ENCODE results near the gene CR2.
"Not testable (repeated sequence)": the region's sequence is repeated elsewhere in the genome, so short reads cannot be mapped to it uniquely, and the experiment has no call there.

Gene CR2

GRCh38 chr1:207444514-207445217 is 9.5 kb upstream of the CR2 start:
- no peak for DNase-seq (ENCODE audit: low read depth)

- DNase-seq (ENCODE audit: low read depth), result no peak
These were observed 450 bp upstream of the CR2 start for GRCh38 chr1:207453710-207454045.

GRCh38 chr1:207455183-207455754 is 1.1 kb downstream of the CR2 start:
- DNase-seq (ENCODE audit: low read depth), result no peak

GRCh38 chr1:207458414-207458813 is 4.3 kb downstream of the CR2 start:
- DNase-seq (ENCODE audit: low read depth), result no peak

GRCh38 chr1:207459008-207459407 is 4.9 kb downstream of the CR2 start:
- DNase-seq (ENCODE audit: low read depth), result no peak

- no peak for DNase-seq (ENCODE audit: low read depth)
These were observed 7.5 kb downstream of the CR2 start for GRCh38 chr1:207461649-207462048.

GRCh38 chr1:207462535-207462934 is 8.4 kb downstream of the CR2 start:
- DNase-seq (ENCODE audit: low read depth), result no peak

- no peak for DNase-seq (ENCODE audit: low read depth)
These were observed 8.9 kb downstream of the CR2 start for GRCh38 chr1:207463021-207463420.

- DNase-seq (ENCODE audit: low read depth), result no peak
These were observed 9.4 kb downstream of the CR2 start for GRCh38 chr1:207463571-207463970.

- no peak for DNase-seq (ENCODE audit: low read depth)
These were observed 16.8 kb downstream of the CR2 start for GRCh38 chr1:207470927-207471326.

GRCh38 chr1:207474210-207474609 is 20.1 kb downstream of the CR2 start:
- DNase-seq (ENCODE audit: low read depth), result no peak

GRCh38 chr1:207486198-207486597 is 32.1 kb downstream of the CR2 start:
- no peak for DNase-seq (ENCODE audit: low read depth)

GRCh38 chr1:207487636-207488035 is 33.5 kb downstream of the CR2 start:
- no peak for DNase-seq (ENCODE audit: low read depth)

- DNase-seq (ENCODE audit: low read depth), result no peak
These were observed 39.1 kb downstream of the CR2 start for GRCh38 chr1:207493212-207493611.

- DNase-seq (ENCODE audit: low read depth), result no peak
These were observed 40.0 kb downstream of the CR2 start for GRCh38 chr1:207494171-207494570.

- not testable (repeated sequence) for DNase-seq (ENCODE audit: low read depth)
These were observed 41.2 kb downstream of the CR2 start for GRCh38 chr1:207495281-207495680.

- DNase-seq (ENCODE audit: low read depth), result no peak
These were observed 42.0 kb downstream of the CR2 start, which contains the start of gene CR1 for GRCh38 chr1:207495801-207496792. Gene CR1, plus strand, starts transcription at chr1:207496157. Its CDS starts 111 bp downstream, at chr1:207496268.

- no peak for DNase-seq (ENCODE audit: low read depth)
These were observed 43.8 kb downstream of the CR2 start for GRCh38 chr1:207497941-207498340.

- DNase-seq (ENCODE audit: low read depth), result peak; percentile 54
These were observed 45.4 kb downstream of the CR2 start for GRCh38 chr1:207499573-207499972.

GRCh38 chr1:207500306-207500705 is 46.2 kb downstream of the CR2 start:
- no peak for DNase-seq (ENCODE audit: low read depth)

- no peak for DNase-seq (ENCODE audit: low read depth)
These were observed 46.9 kb downstream of the CR2 start for GRCh38 chr1:207501071-207501470.

- DNase-seq (ENCODE audit: low read depth), result no peak
These were observed 48.6 kb downstream of the CR2 start for GRCh38 chr1:207502726-207503125.

- DNase-seq (ENCODE audit: low read depth), result no peak
These were observed 49.8 kb downstream of the CR2 start for GRCh38 chr1:207503950-207504349.

All from stimulated activated CD8-positive, alpha-beta memory T cell treated with anti-CD3 and anti-CD28 coated beads, Interleukin-12 subunit alpha, Interleukin-12 subunit beta, amount 100 ng/mL, for 1 hour (primary cell).